Panc1 (cell line): ENCODE measurements around the gene VTI1A.

Experiments used
- TCF7L2 ChIP-seq: IDR thresholded peaks from 2 replicates; pipeline ENCODE4 v1.6.1; 2011; ENCODE audit warnings: mild to moderate bottlenecking, low read depth, low read length, inconsistent platforms
- TF ChIP-seq, protein P1 (sequence below): fragments of 450-650 bp; IDR thresholded peaks from 2 replicates; pipeline ENCODE4 v1.5.1; 2017; ENCODE audit warnings: mild to moderate bottlenecking

DNA sequence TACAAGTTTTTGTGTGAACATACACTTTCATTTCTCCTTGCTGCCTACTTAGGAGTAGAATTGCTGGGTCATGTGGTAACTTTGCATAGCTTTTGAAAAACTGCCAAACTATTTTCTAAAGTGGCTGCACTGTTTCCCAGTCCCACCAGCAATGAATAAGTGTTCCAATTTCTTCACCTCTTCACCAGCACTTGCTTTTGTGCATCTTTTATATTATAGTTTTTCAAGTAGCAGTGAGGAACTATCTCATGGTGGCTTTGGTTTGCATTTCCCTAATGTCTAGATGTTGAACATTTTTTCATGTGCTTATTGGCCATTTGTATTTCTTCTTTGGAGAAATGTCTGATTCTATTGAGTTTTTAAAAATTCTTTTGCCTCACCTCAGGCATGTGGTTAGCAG is 273.2 kb downstream of the VTI1A start:
- TF ChIP-seq, protein P1, sequence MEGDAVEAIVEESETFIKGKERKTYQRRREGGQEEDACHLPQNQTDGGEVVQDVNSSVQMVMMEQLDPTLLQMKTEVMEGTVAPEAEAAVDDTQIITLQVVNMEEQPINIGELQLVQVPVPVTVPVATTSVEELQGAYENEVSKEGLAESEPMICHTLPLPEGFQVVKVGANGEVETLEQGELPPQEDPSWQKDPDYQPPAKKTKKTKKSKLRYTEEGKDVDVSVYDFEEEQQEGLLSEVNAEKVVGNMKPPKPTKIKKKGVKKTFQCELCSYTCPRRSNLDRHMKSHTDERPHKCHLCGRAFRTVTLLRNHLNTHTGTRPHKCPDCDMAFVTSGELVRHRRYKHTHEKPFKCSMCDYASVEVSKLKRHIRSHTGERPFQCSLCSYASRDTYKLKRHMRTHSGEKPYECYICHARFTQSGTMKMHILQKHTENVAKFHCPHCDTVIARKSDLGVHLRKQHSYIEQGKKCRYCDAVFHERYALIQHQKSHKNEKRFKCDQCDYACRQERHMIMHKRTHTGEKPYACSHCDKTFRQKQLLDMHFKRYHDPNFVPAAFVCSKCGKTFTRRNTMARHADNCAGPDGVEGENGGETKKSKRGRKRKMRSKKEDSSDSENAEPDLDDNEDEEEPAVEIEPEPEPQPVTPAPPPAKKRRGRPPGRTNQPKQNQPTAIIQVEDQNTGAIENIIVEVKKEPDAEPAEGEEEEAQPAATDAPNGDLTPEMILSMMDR, result no peak
- TF ChIP-seq TCF7L2, result no peak
